Stomach (tissue), 19 donors: ENCODE results near the gene NLRP12. TPM values are rescaled to one million over a fixed set of nuclear protein-coding genes. Genes with fewer than 3 reads are reported as not detected.
A peak's percentile ranks its signal among the peaks of the same experiment; 100 is the strongest.
"Not testable (repeated sequence)": the region's sequence is repeated elsewhere in the genome, so short reads cannot be mapped to it uniquely, and the experiment has no call there.

ENCODE experiments used
- DNase-seq, 2 donors: peaks; one replicate each; pipeline versions ENCODE4 v3.0.0 to v3.0.0-alpha.2; 2013 to 2019
- H3K27ac ChIP-seq, 5 donors: fragments of 200-600 bp in 4 of 5; sonication (generic) in 4 of 5; one replicate each; pipeline ENCODE4 v1.5.1; 2013 to 2019; ENCODE audit warnings: mild to moderate bottlenecking in 1 of 5, moderate library complexity in 1 of 5
- H3K27me3 ChIP-seq, 3 donors: fragments of 200-600 bp; sonication (generic); one replicate each; pipeline ENCODE4 v1.5.1; 2017 to 2019; ENCODE audit warnings: mixed run types in 1 of 3
- H3K36me3 ChIP-seq, 4 donors: fragments of 200-600 bp; sonication (generic); 1 replicate in 3 of 4; 2 replicates in 1 of 4; pipeline ENCODE4 v1.5.1; 2016 to 2019
- H3K4me1 ChIP-seq, 4 donors: fragments of 200-600 bp; sonication (generic); one replicate each; pipeline ENCODE4 v1.5.1; 2016 to 2019
- H3K4me3 ChIP-seq, 4 donors: fragments of 200-600 bp; sonication (generic) in 3 of 4; one replicate each; pipeline ENCODE4 v1.5.1; 2016 to 2019; ENCODE audit warnings: mild to moderate bottlenecking in 1 of 4
- H3K9me3 ChIP-seq, 4 donors: fragments of 200-600 bp; sonication (generic); one replicate each; pipeline ENCODE4 v1.5.1; 2016 to 2019
- CTCF ChIP-seq, 7 experiments: fragments of 450-650 bp in 4 of 7; fragments of 200-600 bp in 3 of 7; sonication (generic) in 3 of 7; IDR thresholded peaks; one replicate each; pipeline ENCODE4 v1.5.1; 2016 to 2019; ENCODE audit warnings: antibody characterized with exemption in 7 of 7, control low read depth in 2 of 7, mild to moderate bottlenecking in 1 of 7
- EP300 ChIP-seq: sonication (generic); formaldehyde crosslinking; IDR thresholded peaks from one replicate; pipeline ENCODE4 v1.6.1; 2017; ENCODE audit warnings: antibody characterized with exemption
- POLR2A ChIP-seq, 4 donors: fragments of 450-650 bp; IDR thresholded peaks; one replicate each; pipeline ENCODE4 v1.6.1; 2016; ENCODE audit warnings: antibody characterized with exemption in 4 of 4, control low read depth in 2 of 4, mild to moderate bottlenecking in 1 of 4, moderate library complexity in 1 of 4
- POLR2AphosphoS5 ChIP-seq, 3 donors: sonication (generic); formaldehyde crosslinking; IDR thresholded peaks; one replicate each; pipeline ENCODE4 v1.6.1; 2016; ENCODE audit warnings: antibody characterized with exemption in 3 of 3
- WGBS, 5 donors: extraction: QIAGEN DNeasy Blood & Tissue Kit in 3 of 5; methylation state at CpG; one replicate each; pipeline versions ENCODE4 v1.1.5 to v1.1.7; 2013 to 2018; 5-methylcytosine and 5-hydroxymethylcytosine counted together
- intact Hi-C: fragments of 100-400 bp; cut with DNase I; formaldehyde crosslinking; loops from one replicate; pipeline ENCODE4 v1.15.1; 2023; ENCODE audit warnings: low total_unique reads
- long read RNA-seq, 10 donors: transcript quantifications; one replicate each; lab custom pipeline, GENCODE V29; 2026
- polyA plus RNA-seq, 3 donors: library from polyadenylated mRNA; stranded (reverse); fragments of 200-250 nt; gene quantifications; one replicate each; pipeline ENCODE4 v1.2.3, GENCODE V29; 2013
- total RNA-seq, 5 donors: library from RNA; depleted of rRNA; stranded (reverse); fragments of >200 nt; gene quantifications; one replicate each; pipeline versions ENCODE4 v1.1.0 to v1.2.3, GENCODE V29; 2014 to 2016
- donor health status: healthy with polysubstance abuse.
- donor health status: Bipolar disorder and iron deficiency.
- donor health status: healthy.

NLRP12 gene
- total RNA-seq: under 1 TPM in 1 of 5 donors, not detected in 4; 0.18 TPM
- polyA plus RNA-seq: under 1 TPM in 2 of 3 donors, not detected in 1; 0.05 to 0.06 TPM
- long read RNA-seq, donor 1: 0 reads
- long read RNA-seq, donor 2: 0 reads
- long read RNA-seq, donor 3, partial matches to known transcripts: 63 of 78 reads
- long read RNA-seq, donor 3, other reads (novel, unspliced or antisense): 15 of 78 reads
- long read RNA-seq, donor 4: 0 reads
- long read RNA-seq, donor 5: 0 reads
- long read RNA-seq, donor 6: 0 reads
- long read RNA-seq, donor 7: 0 reads
- long read RNA-seq, donor 8: 0 reads
- long read RNA-seq, donor 9: 0 reads
- long read RNA-seq, donor 10: 0 reads

GRCh38 chr19:53824134-53824611 is at the start of gene NLRP12:
TSS of gene NLRP12 (minus strand) at chr19:53824314. CDS start at chr19:53824174, 140 bp downstream.
- WGBS, 5 donors: 53 to 69% (median 63%) methylated on average over 14 of the region's 14 CpGs
- Histone ChIP-seq H3K4me1 (peaks cover 0 to 4% (median 0%) of the 10 kb centered on the region in 4 donors), H3K27me3 (peaks cover 0 to 31% (median 0%) of the 10 kb centered on the region in 3 donors), H3K36me3 (no peaks in the 10 kb centered on the region), H3K27ac (peak within 1 kb of the TSS in 2 of 5 donors; percentile 71 to 72), H3K9me3 (no peaks in the 10 kb centered on the region), H3K4me3 (peak within 1 kb of the TSS in 1 of 4 donors; percentile 27)
- no peak for DNase-seq
- intact Hi-C loops: no loop called here
- TF ChIP-seq CTCF (IDR thresholded peaks at IDR 0.05) (no peak), POLR2AphosphoS5 (IDR thresholded peaks at IDR 0.05) (no peak), POLR2A (IDR thresholded peaks at IDR 0.05) (no peak), EP300 (no peak)

DNA sequence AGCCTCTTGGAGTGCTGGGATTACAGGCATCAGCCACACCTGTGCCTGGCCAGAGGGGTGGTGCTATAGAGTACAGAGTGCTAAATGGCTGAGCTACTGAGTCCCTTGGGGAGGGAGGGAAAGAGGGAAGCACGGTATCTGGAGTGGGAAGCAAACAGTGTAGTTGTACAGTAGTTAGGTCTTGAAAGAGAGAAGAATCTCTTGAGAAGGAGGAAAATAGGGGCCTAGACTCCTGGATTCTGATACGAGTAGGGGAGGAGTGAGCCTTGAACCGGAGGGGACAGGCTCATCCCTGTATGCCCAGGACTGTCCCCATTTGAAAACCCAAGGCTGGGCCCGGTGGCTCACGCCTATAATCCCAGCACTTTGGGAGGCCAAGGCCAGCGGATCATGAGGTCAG is 48.6 kb upstream of the NLRP12 start:
- H3K27ac ChIP-seq: peak overlapping the region in 1 of 5 donors; percentile 11
- peak in 1 of 2 donors; percentile 12 for DNase-seq
- TF ChIP-seq CTCF (IDR thresholded peaks at IDR 0.05): no peak
- TF ChIP-seq POLR2A (IDR thresholded peaks at IDR 0.05): no peak
- no peak for TF ChIP-seq POLR2AphosphoS5 (IDR thresholded peaks at IDR 0.05)
- no peak for TF ChIP-seq EP300
- H3K9me3 ChIP-seq: no peaks in the 10 kb centered on the region
- intact Hi-C loops: no loop called here
- H3K4me1 ChIP-seq: peaks cover 8 to 75% (median 63%) of the 10 kb centered on the region in 4 donors
- no peaks in the 10 kb centered on the region for H3K27me3 ChIP-seq
- H3K4me3 ChIP-seq: peak overlapping the region in 1 of 4 donors; percentile 2
- WGBS, 5 donors: 68 to 81% (median 72%) methylated on average over 6 of the region's 6 CpGs
- peaks cover 22 to 60% (median 53%) of the 10 kb centered on the region in 4 donors for H3K36me3 ChIP-seq

DNA sequence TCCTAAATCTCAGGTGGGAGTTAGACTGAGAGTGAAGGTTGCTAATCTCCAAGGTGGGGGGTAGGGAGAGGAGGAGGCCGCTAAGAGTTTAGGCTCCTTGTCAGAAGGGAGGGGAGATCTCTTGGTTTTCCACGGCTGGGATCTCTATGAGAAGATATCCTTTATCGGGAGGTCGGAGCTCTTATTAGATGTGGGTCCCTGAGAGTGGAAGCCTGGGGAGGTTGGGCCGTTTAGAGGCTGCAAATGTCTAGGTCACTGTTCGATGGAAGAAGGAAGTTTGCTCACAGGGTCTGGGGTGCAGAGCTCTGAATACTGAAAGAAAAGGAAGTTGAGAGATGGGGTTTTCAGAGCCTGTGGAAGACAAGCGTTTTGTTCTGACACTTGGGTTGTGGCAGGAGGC is 47.3 kb upstream of the NLRP12 start:
- DNase-seq: no peak
- Histone ChIP-seq H3K9me3 (no peaks in the 10 kb centered on the region), H3K27ac (peak overlapping the region in 4 of 5 donors; percentile 44 to 99 (median 96)), H3K27me3 (no peaks in the 10 kb centered on the region), H3K4me3 (peak overlapping the region in 2 of 4 donors; percentile 80 to 95), H3K4me1 (peaks cover 17 to 79% (median 66%) of the 10 kb centered on the region in 4 donors), H3K36me3 (peaks cover 22 to 55% (median 47%) of the 10 kb centered on the region in 4 donors)
- TF ChIP-seq POLR2AphosphoS5 (IDR thresholded peaks at IDR 0.05) (no peak), EP300 (no peak), CTCF (IDR thresholded peaks at IDR 0.05) (no peak), POLR2A (IDR thresholded peaks at IDR 0.05) (no peak)
- intact Hi-C loops: no loop called here
- 40 to 58% (median 49%) methylated on average over 7 of the region's 7 CpGs for WGBS, 5 donors

DNA sequence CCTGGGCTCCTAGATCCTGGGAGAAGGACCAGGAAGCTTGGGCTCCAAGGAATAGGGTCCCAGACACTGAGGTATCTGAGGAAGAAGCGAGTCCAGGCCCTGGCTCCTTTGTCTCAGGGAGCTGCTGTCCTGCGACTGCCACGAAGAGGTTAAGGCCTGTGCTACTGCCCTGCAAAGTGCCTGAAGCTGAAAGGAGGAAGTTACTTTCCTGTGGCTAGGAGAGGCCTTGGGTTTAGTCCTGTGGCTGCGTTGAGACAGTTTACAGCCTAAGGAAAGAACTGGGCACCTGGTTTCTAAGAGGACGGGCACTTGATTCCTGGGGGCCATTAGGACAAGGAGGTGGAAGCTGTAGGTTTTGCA is 46.4 kb upstream of the NLRP12 start:
- Histone ChIP-seq H3K9me3 (no peaks in the 10 kb centered on the region), H3K4me3 (peak overlapping the region; percentile 68 to 95 (median 74)), H3K36me3 (peaks cover 21 to 47% (median 39%) of the 10 kb centered on the region in 4 donors), H3K4me1 (peaks cover 26 to 79% (median 70%) of the 10 kb centered on the region in 4 donors), H3K27me3 (no peaks in the 10 kb centered on the region), H3K27ac (peak overlapping the region; percentile 59 to 99 (median 94))
- intact Hi-C loops: no loop called here
- WGBS, 5 donors: 17 to 28% (median 22%) methylated on average over 3 to 5 of the region's 5 CpGs
- TF ChIP-seq EP300: no peak
- TF ChIP-seq POLR2A (IDR thresholded peaks at IDR 0.05): no peak
- no peak for TF ChIP-seq CTCF (IDR thresholded peaks at IDR 0.05)
- peak in 1 of 3 donors; percentile 36 for TF ChIP-seq POLR2AphosphoS5 (IDR thresholded peaks at IDR 0.05)
- peak; percentile 60 to 68 for DNase-seq

GRCh38 chr19:53869805-53870484 is 45.8 kb upstream of the NLRP12 start:
- H3K27me3 ChIP-seq, DNase-seq, H3K9me3 ChIP-seq, intact Hi-C loops: not testable (repeated sequence)
- Histone ChIP-seq H3K4me1 (peaks cover 32 to 79% (median 70%) of the 10 kb centered on the region in 4 donors), H3K36me3 (peaks cover 16 to 42% (median 33%) of the 10 kb centered on the region in 4 donors), H3K27ac (peak overlapping the region; percentile 94 to 99 (median 94)), H3K4me3 (peak overlapping the region; percentile 68 to 95 (median 74))
- 1 to 6% (median 2%) methylated on average over 6 to 24 of the region's 24 CpGs for WGBS, 5 donors
